SK-N-SH (cell line): Measurements from ENCODE around the gene DNHD1. TPM values are rescaled to one million over a fixed set of nuclear protein-coding genes. Genes with fewer than 3 reads are reported as not detected.

Experiments used
- CTCF ChIA-PET: fragments of 300-600, 350-600 bp; formaldehyde crosslinking; extraction: SDS; loops from one replicate; lab custom pipeline; 2021; lab: Yijun Ruan, JAX
- POLR2A ChIA-PET: fragments of 350-600 bp; sonication (Branson Sonifier 250); formaldehyde crosslinking; extraction: SDS; loops from one replicate; lab custom pipeline; 2020; ENCODE audit warnings: antibody characterized with exemption, inconsistent platforms; lab: Yijun Ruan, JAX
- DNase-seq: peaks from one replicate; pipeline ENCODE4 v3.0.0; 2012
- H2AFZ ChIP-seq: fragments of 200-600 bp; sonication (generic); 2 replicates; pipeline ENCODE4 v1.8.1; 2016; ENCODE audit warnings: antibody characterized with exemption, mild to moderate bottlenecking, low read depth
- H3F3A ChIP-seq: fragments of 200-600 bp; sonication (generic); replicated peaks from 2 replicates; pipeline ENCODE3; 2016; ENCODE audit warnings: antibody characterized with exemption, mild to moderate bottlenecking; ENCODE audit not compliant: insufficient read depth
- H3K27ac ChIP-seq, 2 experiments: fragments of 200-500 bp in 1 of 2; fragments of 200-600 bp in 1 of 2; sonication (Bioruptor generic) in 1 of 2; sonication (generic), shearing (Covaris generic) in 1 of 2; 2 replicates each; pipeline versions ENCODE4 v1.5.1 to v1.6.1; 2014 to 2016; ENCODE audit warnings: low read depth in 2 of 2, inconsistent platforms in 1 of 2, low read length in 1 of 2, mild to moderate bottlenecking in 1 of 2, mixed read lengths in 1 of 2
- H3K27me3 ChIP-seq: fragments of 200-600 bp; sonication (generic), shearing (Covaris generic); 2 replicates; pipeline ENCODE4 v1.6.1; 2016; ENCODE audit warnings: mixed run types; ENCODE audit not compliant: insufficient read depth
- H3K36me3 ChIP-seq, 2 experiments: fragments of 200-500 bp in 1 of 2; fragments of 200-600 bp in 1 of 2; sonication (Bioruptor generic) in 1 of 2; sonication (generic) in 1 of 2; replicated peaks in 1 of 2; 2 replicates each; pipeline versions ENCODE3 to v1.5.1; 2014 to 2016; ENCODE audit warnings: low read length in 1 of 2, mild to moderate bottlenecking in 1 of 2; ENCODE audit not compliant: insufficient read depth in 2 of 2, control insufficient read depth in 1 of 2
- H3K4me1 ChIP-seq, 2 experiments: fragments of 200-500 bp in 1 of 2; fragments of 200-600 bp in 1 of 2; sonication (Bioruptor generic) in 1 of 2; sonication (generic), shearing (Covaris generic) in 1 of 2; 2 replicates each; pipeline versions ENCODE4 v1.5.1 to v1.6.1; 2014 to 2016; ENCODE audit warnings: low read depth in 1 of 2, low read length in 1 of 2, mixed run types in 1 of 2; ENCODE audit not compliant: insufficient read depth in 2 of 2, control insufficient read depth in 1 of 2
- H3K4me2 ChIP-seq: fragments of 200-600 bp; sonication (generic), shearing (Covaris generic); 2 replicates; pipeline ENCODE4 v1.6.1; 2017; ENCODE audit warnings: mixed run types
- H3K4me3 ChIP-seq, 2 experiments: fragments of 200-500 bp in 1 of 2; fragments of 200-600 bp in 1 of 2; sonication (Bioruptor generic) in 1 of 2; sonication (generic), shearing (Covaris generic) in 1 of 2; 2 replicates each; pipeline versions ENCODE4 v1.5.1 to v1.8.1; 2014 to 2016; ENCODE audit warnings: low read depth in 2 of 2, inconsistent platforms in 1 of 2, low read length in 1 of 2, mild to moderate bottlenecking in 1 of 2, mixed read lengths in 1 of 2, moderate library complexity in 1 of 2
- H3K79me2 ChIP-seq: fragments of 200-600 bp; sonication (generic); 2 replicates; pipeline ENCODE4 v1.8.1; 2017; ENCODE audit warnings: mild to moderate bottlenecking; ENCODE audit not compliant: insufficient read depth
- H3K9ac ChIP-seq: fragments of 200-600 bp; sonication (generic); 2 replicates; pipeline ENCODE4 v1.6.1; 2017; ENCODE audit warnings: mixed run types
- H3K9me2 ChIP-seq: fragments of 200-600 bp; sonication (generic); 2 replicates; pipeline ENCODE4 v1.6.1; 2017; ENCODE audit warnings: mixed run types
- H3K9me3 ChIP-seq: fragments of 200-600 bp; sonication (generic); 2 replicates; pipeline ENCODE4 v1.6.1; 2017; ENCODE audit warnings: mixed run types, mild to moderate bottlenecking, moderate library complexity
- H4K20me1 ChIP-seq: fragments of 200-600 bp; sonication (generic); 2 replicates; pipeline ENCODE4 v1.6.1; 2017; ENCODE audit warnings: mild to moderate bottlenecking, mixed run types; ENCODE audit not compliant: insufficient read depth
- CHD2 ChIP-seq: fragments of 150-350 bp; IDR thresholded peaks from 2 replicates; pipeline ENCODE4 v1.6.1; 2018; ENCODE audit warnings: low read length; ENCODE audit not compliant: partially characterized antibody
- CTCF ChIP-seq: fragments of 200-600 bp; sonication (generic); IDR thresholded peaks from 2 replicates; pipeline ENCODE4 v1.6.1; 2017; ENCODE audit warnings: antibody characterized with exemption, mild to moderate bottlenecking, moderate library complexity
- ELF1 ChIP-seq: IDR thresholded peaks from 2 replicates; pipeline ENCODE4 v1.4.0; 2012
- EP300 ChIP-seq, 2 experiments: IDR thresholded peaks; 2 replicates each; pipeline versions ENCODE4 v1.4.0 to v1.6.1; 2012; ENCODE audit warnings: borderline replicate concordance in 1 of 2, low read depth in 1 of 2, low read length in 1 of 2
- EZH2phosphoT487 ChIP-seq: fragments of 200-600 bp; sonication (generic); IDR thresholded peaks from 2 replicates; pipeline ENCODE4 v1.6.1; 2017; ENCODE audit warnings: low read depth, mixed run types, mild to moderate bottlenecking, antibody characterized with exemption, moderate library complexity, borderline replicate concordance
- FOXM1 ChIP-seq: IDR thresholded peaks from 2 replicates; pipeline ENCODE4 v1.4.0; 2012; ENCODE audit warnings: low read depth, mild to moderate bottlenecking
- GABPA ChIP-seq: IDR thresholded peaks from 2 replicates; pipeline ENCODE4 v1.4.0; 2012; ENCODE audit warnings: low read depth, mild to moderate bottlenecking
- NFIC ChIP-seq: IDR thresholded peaks from 2 replicates; pipeline ENCODE4 v1.4.0; 2012; ENCODE audit warnings: borderline replicate concordance
- NRF1 ChIP-seq: IDR thresholded peaks from 2 replicates; pipeline ENCODE4 v1.6.1; 2012; ENCODE audit warnings: low read depth, mild to moderate bottlenecking, low read length
- RAD21 ChIP-seq: IDR thresholded peaks from 2 replicates; pipeline ENCODE4 v1.6.1; 2012; ENCODE audit warnings: mild to moderate bottlenecking, low read length
- REST ChIP-seq: IDR thresholded peaks from 2 replicates; pipeline ENCODE4 v1.6.1; 2012; ENCODE audit warnings: mild to moderate bottlenecking, low read depth, low read length, moderate library complexity
- RFX5 ChIP-seq: IDR thresholded peaks from 2 replicates; pipeline ENCODE4 v1.6.1; 2012; ENCODE audit warnings: mild to moderate bottlenecking, improper control_type of control experiment, low read length
- RXRA ChIP-seq: IDR thresholded peaks from 2 replicates; pipeline ENCODE4 v1.4.0; 2012; ENCODE audit warnings: low read depth, mild to moderate bottlenecking, borderline replicate concordance
- SIN3A ChIP-seq: IDR thresholded peaks from 2 replicates; pipeline ENCODE4 v1.6.1; 2012; ENCODE audit warnings: low read depth, mild to moderate bottlenecking, low read length, moderate library complexity, borderline replicate concordance
- TAF1 ChIP-seq: IDR thresholded peaks from 2 replicates; pipeline ENCODE4 v1.6.1; 2012; ENCODE audit warnings: low read depth, mild to moderate bottlenecking, low read length, moderate library complexity, borderline replicate concordance
- TCF12 ChIP-seq: IDR thresholded peaks from 2 replicates; pipeline ENCODE4 v1.4.0; 2012
- TEAD4 ChIP-seq: IDR thresholded peaks from 2 replicates; pipeline ENCODE4 v1.4.0; 2012; ENCODE audit warnings: mild to moderate bottlenecking, borderline replicate concordance; ENCODE audit not compliant: insufficient read depth
- WGBS: methylation state at CpG from one replicate; pipeline ENCODE4 v1.1.6; 2017; ENCODE audit warnings: low lambda C conversion rate; 5-methylcytosine and 5-hydroxymethylcytosine counted together
- polyA plus RNA-seq, 3 experiments: library from polyadenylated mRNA; depleted of rRNA; stranded (reverse); fragments of >200 nt; gene quantifications; 2 replicates each; pipeline ENCODE4 v1.2.3, GENCODE V29; 2012

The DNHD1 gene
- polyA plus RNA-seq, 1 of the 3 experiments (the other 2 are of a cell fraction): 5.3 TPM

GRCh38 chr11:6601041-6601461 lies 104.0 kb downstream of the DNHD1 start:
- no peaks in the 10 kb centered on the region for H4K20me1 ChIP-seq
- H2AFZ ChIP-seq: no peak overlapping the region
- ChIA-PET CTCF (no interaction called here), POLR2A (no interaction called here)
- peaks cover 13% of the 10 kb centered on the region for H3F3A ChIP-seq
- H3K36me3 ChIP-seq: peaks cover 22 to 53% of the 10 kb centered on the region in 2 experiments
- H3K27ac ChIP-seq: no peak overlapping the region
- H3K4me2 ChIP-seq: no peak overlapping the region
- no peak overlapping the region for H3K9ac ChIP-seq
- no peaks in the 10 kb centered on the region for H3K9me2 ChIP-seq
- H3K9me3 ChIP-seq: no peaks in the 10 kb centered on the region
- DNase-seq: no peak
- H3K79me2 ChIP-seq: peaks cover 80% of the 10 kb centered on the region
- WGBS: 93% methylated on average over 12 of the region's 13 CpGs
- H3K4me3 ChIP-seq: no peak overlapping the region
- no peaks in the 10 kb centered on the region for H3K27me3 ChIP-seq
- peaks cover 6 to 21% of the 10 kb centered on the region in 2 experiments; a peak in 2 of 4 replicates for H3K4me1 ChIP-seq
- TF ChIP-seq EZH2phosphoT487: no peak
- TF ChIP-seq CHD2: no peak
- no peak for TF ChIP-seq ELF1
- TF ChIP-seq NRF1: no peak
- no peak for TF ChIP-seq TCF12
- no peak for TF ChIP-seq TAF1
- TF ChIP-seq REST: no peak
- TF ChIP-seq CTCF: no peak
- TF ChIP-seq RXRA: no peak
- TF ChIP-seq RFX5: no peak
- TF ChIP-seq FOXM1: no peak
- no peak for TF ChIP-seq RAD21
- TF ChIP-seq EP300 (IDR thresholded peaks at IDR 0.05; ENCODE audit: borderline replicate concordance in 1 of 2, low read depth in 1 of 2, low read length in 1 of 2): no peak
- TF ChIP-seq SIN3A: no peak
- TF ChIP-seq TEAD4: no peak
- no peak for TF ChIP-seq GABPA
- no peak for TF ChIP-seq NFIC
